Hepatocyte (in vitro differentiated cells): Measurements from ENCODE around the gene PTCH2. TPM values are rescaled to one million over a fixed set of nuclear protein-coding genes. Genes with fewer than 3 reads are reported as not detected.
A peak's percentile ranks its signal among the peaks of the same experiment; 100 is the strongest.

Source experiments
- DNase-seq: peaks from one replicate; pipeline ENCODE4 v3.0.0-alpha.2; 2016; ENCODE audit warnings: low spot score
- H2AFZ ChIP-seq: fragments of 200-600 bp; sonication (generic); 2 replicates; pipeline ENCODE4 v1.6.0; 2016; ENCODE audit warnings: antibody characterized with exemption, mild to moderate bottlenecking
- H3K27ac ChIP-seq: fragments of 200-600 bp; sonication (generic); 2 replicates; pipeline ENCODE4 v1.5.1; 2016; ENCODE audit warnings: mild to moderate bottlenecking
- H3K27me3 ChIP-seq: fragments of 200-600 bp; sonication (generic); 2 replicates; pipeline ENCODE4 v1.6.1; 2016
- H3K36me3 ChIP-seq: fragments of 200-600 bp; sonication (generic); replicated peaks from 2 replicates; pipeline ENCODE4 v1.5.1; 2016; ENCODE audit warnings: low read depth; ENCODE audit not compliant: insufficient read depth
- H3K4me1 ChIP-seq: fragments of 200-600 bp; sonication (generic); 2 replicates; pipeline ENCODE4 v1.5.1; 2016; ENCODE audit warnings: mild to moderate bottlenecking, moderate library complexity; ENCODE audit not compliant: insufficient read depth
- H3K4me2 ChIP-seq: fragments of 200-600 bp; sonication (generic); 2 replicates; pipeline ENCODE4 v1.6.0; 2016
- H3K4me3 ChIP-seq: fragments of 200-600 bp; sonication (generic); 2 replicates; pipeline ENCODE4 v1.5.1; 2016; ENCODE audit warnings: mild to moderate bottlenecking
- H3K79me2 ChIP-seq: fragments of 200-600 bp; sonication (generic); 2 replicates; pipeline ENCODE4 v1.6.0; 2017; ENCODE audit warnings: mild to moderate bottlenecking
- H3K9me2 ChIP-seq: fragments of 200-600 bp; sonication (generic); replicated peaks from 2 replicates; pipeline ENCODE4 v1.6.0; 2017; ENCODE audit warnings: mild to moderate bottlenecking; ENCODE audit not compliant: insufficient read depth
- H3K9me3 ChIP-seq: fragments of 200-600 bp; sonication (generic); 2 replicates; pipeline ENCODE4 v1.5.1; 2016; ENCODE audit warnings: low read depth, mild to moderate bottlenecking
- H4K20me1 ChIP-seq: fragments of 200-600 bp; sonication (generic); 2 replicates; pipeline ENCODE4 v1.6.0; 2016; ENCODE audit warnings: mild to moderate bottlenecking; ENCODE audit not compliant: insufficient read depth, poor library complexity, severe bottlenecking
- EZH2 ChIP-seq: fragments of 200-600 bp; sonication (generic); IDR thresholded peaks from 2 replicates; pipeline ENCODE4 v1.6.1; 2016; ENCODE audit warnings: antibody characterized with exemption, mild to moderate bottlenecking, borderline replicate concordance
- EZH2phosphoT487 ChIP-seq: fragments of 200-600 bp; sonication (generic); IDR thresholded peaks from one replicate; pipeline ENCODE4 v1.6.1; 2018; ENCODE audit warnings: antibody characterized with exemption, mild to moderate bottlenecking, low read depth, moderate library complexity; ENCODE audit not compliant: unreplicated experiment, severe bottlenecking
- WGBS: methylation state at CpG from one replicate; pipeline ENCODE4 v1.1.6; 2016; ENCODE audit warnings: low lambda C conversion rate; ENCODE audit errors: missing lambda C conversion rate; 5-methylcytosine and 5-hydroxymethylcytosine counted together
- polyA plus RNA-seq: library from polyadenylated mRNA; unstranded; fragments of >200 nt; fragmentation: Nextera tagmentation; extraction: Ambion mirVana; gene quantifications from 2 replicates; pipeline ENCODE4 v1.2.1, GENCODE V29; 2016
- total RNA-seq: library from RNA; depleted of rRNA; stranded (reverse); fragments of >200 nt; gene quantifications from 2 replicates; pipeline ENCODE4 v1.2.3, GENCODE V29; 2014
- TF ChIP-seq, protein P1 (sequence below): fragments of 200-600 bp; sonication (generic); IDR thresholded peaks from 2 replicates; pipeline ENCODE4 v1.5.1; 2016; ENCODE audit warnings: antibody characterized with exemption, mild to moderate bottlenecking; ENCODE audit not compliant: poor library complexity

The PTCH2 gene
- total and polyA plus RNA-seq, 2 experiments from 2014 or later: 0.43 to 1.3 TPM

DNA sequence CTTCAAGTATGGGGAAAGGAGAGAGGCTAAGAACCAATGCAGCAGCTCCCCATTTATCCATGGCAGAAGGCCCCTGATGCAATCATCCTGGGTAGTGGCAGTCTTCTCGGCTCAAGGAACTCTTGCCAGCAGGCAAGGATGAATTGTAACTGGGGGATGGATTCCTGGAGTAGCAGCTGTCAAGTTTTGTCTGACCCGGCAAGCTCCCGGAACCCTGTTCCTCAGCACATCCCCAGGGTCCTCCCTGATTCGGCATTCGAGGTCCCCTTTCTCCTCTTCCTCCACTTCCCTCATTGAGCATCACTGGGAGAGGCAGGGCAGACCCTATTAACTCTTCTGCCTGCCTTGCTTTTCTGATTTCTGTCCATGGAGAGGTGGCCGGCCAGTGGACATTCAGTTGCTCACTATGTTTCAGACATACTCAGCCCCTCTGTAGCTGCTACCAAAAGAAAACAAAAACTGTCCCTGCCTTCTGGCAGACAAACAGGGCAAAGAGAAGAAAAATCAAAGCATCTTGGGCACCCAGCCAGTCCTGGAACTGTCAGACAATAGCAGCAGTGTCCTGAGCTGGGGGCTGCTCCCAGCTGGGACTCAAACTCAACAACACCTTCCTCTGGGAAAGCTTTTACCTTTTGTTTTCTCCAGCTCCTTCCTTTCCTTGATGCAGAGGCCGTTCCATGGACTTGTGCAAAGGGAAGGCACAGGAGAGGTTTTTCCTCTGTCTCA is 5.6 kb upstream of the PTCH2 start:
- H4K20me1 ChIP-seq: no peaks in the 10 kb centered on the region
- peak overlapping the region; percentile 43 for H3K27ac ChIP-seq
- H3K27me3 ChIP-seq: no peaks in the 10 kb centered on the region
- no peak for DNase-seq
- H3K4me2 ChIP-seq: no peak overlapping the region
- H3K9me3 ChIP-seq: no peaks in the 10 kb centered on the region
- H3K4me3 ChIP-seq: no peak overlapping the region
- H3K9me2 ChIP-seq: no peaks in the 10 kb centered on the region
- 86% methylated on average over 7 of the region's 7 CpGs for WGBS
- no peaks in the 10 kb centered on the region for H3K79me2 ChIP-seq
- H2AFZ ChIP-seq: no peak overlapping the region
- no peaks in the 10 kb centered on the region for H3K36me3 ChIP-seq
- peaks cover 4% of the 10 kb centered on the region for H3K4me1 ChIP-seq
- no peak for TF ChIP-seq EZH2phosphoT487
- TF ChIP-seq EZH2: no peak
- TF ChIP-seq, protein P1, sequence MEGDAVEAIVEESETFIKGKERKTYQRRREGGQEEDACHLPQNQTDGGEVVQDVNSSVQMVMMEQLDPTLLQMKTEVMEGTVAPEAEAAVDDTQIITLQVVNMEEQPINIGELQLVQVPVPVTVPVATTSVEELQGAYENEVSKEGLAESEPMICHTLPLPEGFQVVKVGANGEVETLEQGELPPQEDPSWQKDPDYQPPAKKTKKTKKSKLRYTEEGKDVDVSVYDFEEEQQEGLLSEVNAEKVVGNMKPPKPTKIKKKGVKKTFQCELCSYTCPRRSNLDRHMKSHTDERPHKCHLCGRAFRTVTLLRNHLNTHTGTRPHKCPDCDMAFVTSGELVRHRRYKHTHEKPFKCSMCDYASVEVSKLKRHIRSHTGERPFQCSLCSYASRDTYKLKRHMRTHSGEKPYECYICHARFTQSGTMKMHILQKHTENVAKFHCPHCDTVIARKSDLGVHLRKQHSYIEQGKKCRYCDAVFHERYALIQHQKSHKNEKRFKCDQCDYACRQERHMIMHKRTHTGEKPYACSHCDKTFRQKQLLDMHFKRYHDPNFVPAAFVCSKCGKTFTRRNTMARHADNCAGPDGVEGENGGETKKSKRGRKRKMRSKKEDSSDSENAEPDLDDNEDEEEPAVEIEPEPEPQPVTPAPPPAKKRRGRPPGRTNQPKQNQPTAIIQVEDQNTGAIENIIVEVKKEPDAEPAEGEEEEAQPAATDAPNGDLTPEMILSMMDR: no peak

DNA sequence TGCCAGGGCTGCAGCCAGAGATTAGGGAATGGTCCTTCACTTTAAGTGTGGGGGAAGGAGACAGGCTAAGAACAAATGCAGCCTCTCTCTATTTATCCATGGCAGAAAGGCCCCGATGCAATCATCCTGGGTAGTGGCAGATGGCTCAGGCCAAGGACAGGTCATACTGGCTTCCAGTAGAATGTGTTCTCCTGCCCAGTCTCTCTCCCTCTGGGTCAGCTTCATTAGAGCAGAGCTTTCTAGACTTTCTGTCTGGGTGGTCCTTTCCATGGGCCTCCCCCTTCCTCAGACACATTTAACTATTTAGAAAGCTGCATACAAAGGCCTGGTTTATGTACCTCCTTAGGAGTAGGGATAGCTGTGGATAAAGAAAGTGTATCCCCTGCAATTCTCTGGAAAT is 4.8 kb upstream of the PTCH2 start:
- WGBS: 84% methylated on average over 1 of the region's 1 CpG
- Histone ChIP-seq H4K20me1 (no peaks in the 10 kb centered on the region), H3K4me1 (peaks cover 4% of the 10 kb centered on the region), H3K9me2 (no peaks in the 10 kb centered on the region), H3K36me3 (no peaks in the 10 kb centered on the region), H3K27ac (peak overlapping the region; percentile 13), H3K27me3 (no peaks in the 10 kb centered on the region), H3K4me3 (no peak overlapping the region), H2AFZ (no peak overlapping the region), H3K4me2 (no peak overlapping the region), H3K9me3 (no peaks in the 10 kb centered on the region), H3K79me2 (no peaks in the 10 kb centered on the region)
- DNase-seq: no peak
- TF ChIP-seq EZH2phosphoT487 (no peak), EZH2 (no peak)
- TF ChIP-seq, protein P1: no peak

DNA sequence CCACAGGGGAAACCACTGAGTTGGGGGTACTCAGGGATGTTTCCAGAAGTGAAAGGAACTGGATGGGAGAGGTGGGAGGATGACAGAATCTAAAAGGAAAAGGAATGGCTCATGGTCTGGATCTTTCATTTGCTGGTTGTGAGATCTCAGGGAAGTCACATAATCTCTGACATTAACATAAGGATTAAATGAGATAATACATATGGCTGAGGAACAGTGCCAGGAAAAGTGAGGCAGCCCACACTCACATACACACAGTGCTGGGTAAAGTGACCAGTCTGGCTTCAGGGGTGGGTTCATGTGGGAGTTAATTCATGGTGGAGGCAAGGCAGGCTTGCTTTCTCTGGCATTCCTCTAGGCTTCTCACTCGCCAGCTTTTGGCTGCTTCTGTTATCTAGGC is 3.9 kb upstream of the PTCH2 start:
- H3K79me2 ChIP-seq: no peaks in the 10 kb centered on the region
- no peaks in the 10 kb centered on the region for H3K9me2 ChIP-seq
- TF ChIP-seq, protein P1: no peak
- no peak for TF ChIP-seq EZH2phosphoT487
- no peak for TF ChIP-seq EZH2
- no peak overlapping the region for H3K4me3 ChIP-seq
- H3K27ac ChIP-seq: no peak overlapping the region
- no peak overlapping the region for H3K4me2 ChIP-seq
- H3K27me3 ChIP-seq: no peaks in the 10 kb centered on the region
- 100% methylated on average over 1 of the region's 1 CpG for WGBS
- no peaks in the 10 kb centered on the region for H4K20me1 ChIP-seq
- H3K9me3 ChIP-seq: no peaks in the 10 kb centered on the region
- H2AFZ ChIP-seq: no peak overlapping the region
- DNase-seq: no peak
- H3K4me1 ChIP-seq: peaks cover 4% of the 10 kb centered on the region
- H3K36me3 ChIP-seq: no peaks in the 10 kb centered on the region
